ENCODE results near the gene GNB1.

The GNB1 gene

DNA sequence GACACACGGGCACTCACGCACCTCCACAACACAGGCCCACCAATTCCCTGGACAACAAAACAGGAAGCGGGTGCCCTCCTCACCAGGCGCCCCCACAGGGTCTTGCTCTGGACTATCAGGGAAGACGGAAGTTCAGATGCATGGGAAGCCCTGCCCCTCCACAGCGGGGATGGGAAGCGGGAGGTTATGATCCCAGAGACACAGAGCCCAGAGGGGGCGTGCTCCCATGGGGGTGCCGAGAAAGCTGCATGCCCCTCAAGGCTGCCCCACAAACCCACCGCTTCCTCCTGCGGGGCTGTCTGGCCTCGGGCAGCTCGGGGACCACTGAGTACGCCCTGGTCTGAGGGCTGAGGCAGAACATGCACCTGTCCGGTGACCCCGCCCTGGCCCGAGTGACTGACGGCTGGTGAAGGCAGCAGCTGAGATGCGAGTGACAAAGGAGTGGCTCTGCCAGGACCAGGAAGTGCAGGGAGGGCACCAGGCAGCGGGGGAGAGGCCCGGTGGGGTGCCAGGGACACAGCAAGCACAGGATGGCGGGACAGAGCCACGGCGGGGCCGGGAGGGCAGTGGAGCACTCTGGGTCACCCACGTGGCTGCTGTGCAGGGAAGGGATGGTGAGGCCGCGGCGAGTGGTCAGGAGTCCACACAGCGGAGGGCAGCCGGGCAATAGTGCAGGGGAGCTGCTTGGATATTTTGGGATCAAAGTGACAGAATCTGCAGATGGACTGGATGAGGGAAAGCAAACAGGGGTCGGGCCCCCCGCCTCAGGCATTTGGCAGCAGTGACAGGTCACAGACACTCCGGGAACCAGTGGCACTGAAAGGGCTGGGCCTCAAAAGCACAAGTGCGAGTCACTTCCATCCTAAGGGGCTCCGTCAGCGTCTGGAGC lies 131.2 kb downstream of the GNB1 start:
- Histone ChIP-seq H4K20me1 (ENCODE audit: insufficient read depth, low read length) (no peaks in the 10 kb centered on the region), H3K9me2 (ENCODE audit: low read depth, low read length) (no peaks in the 10 kb centered on the region), H3K4me2 (ENCODE audit: low read length) (no peak overlapping the region), H2AFZ (ENCODE audit: low read length) (no peak overlapping the region), H3F3A (ENCODE audit: insufficient read depth, low read length) (no peaks in the 10 kb centered on the region), H3K9me3 (ENCODE audit: low read length) (no peaks in the 10 kb centered on the region), H3K36me3 (ENCODE audit: insufficient read depth, low read length) (peaks cover 98% of the 10 kb centered on the region), H3K27me3 (ENCODE audit: insufficient read depth, low read length) (no peaks in the 10 kb centered on the region), H3K9ac (ENCODE audit: low read length) (no peak overlapping the region), H3K27ac (ENCODE audit: low read depth, low read length, poor library complexity, severe bottlenecking) (no peak overlapping the region), H3K79me2 (ENCODE audit: insufficient read depth, low read length) (peaks cover 5% of the 10 kb centered on the region), H3K4me1 (ENCODE audit: insufficient read depth, low read length, severe bottlenecking) (peaks cover 4% of the 10 kb centered on the region), H3K4me3 (ENCODE audit: low read depth, low read length, poor library complexity, severe bottlenecking) (no peak overlapping the region)
- TF ChIP-seq EZH2 (IDR thresholded peaks at IDR 0.05; ENCODE audit: borderline replicate concordance, low read length), result no peak
- TF ChIP-seq, protein P1, sequence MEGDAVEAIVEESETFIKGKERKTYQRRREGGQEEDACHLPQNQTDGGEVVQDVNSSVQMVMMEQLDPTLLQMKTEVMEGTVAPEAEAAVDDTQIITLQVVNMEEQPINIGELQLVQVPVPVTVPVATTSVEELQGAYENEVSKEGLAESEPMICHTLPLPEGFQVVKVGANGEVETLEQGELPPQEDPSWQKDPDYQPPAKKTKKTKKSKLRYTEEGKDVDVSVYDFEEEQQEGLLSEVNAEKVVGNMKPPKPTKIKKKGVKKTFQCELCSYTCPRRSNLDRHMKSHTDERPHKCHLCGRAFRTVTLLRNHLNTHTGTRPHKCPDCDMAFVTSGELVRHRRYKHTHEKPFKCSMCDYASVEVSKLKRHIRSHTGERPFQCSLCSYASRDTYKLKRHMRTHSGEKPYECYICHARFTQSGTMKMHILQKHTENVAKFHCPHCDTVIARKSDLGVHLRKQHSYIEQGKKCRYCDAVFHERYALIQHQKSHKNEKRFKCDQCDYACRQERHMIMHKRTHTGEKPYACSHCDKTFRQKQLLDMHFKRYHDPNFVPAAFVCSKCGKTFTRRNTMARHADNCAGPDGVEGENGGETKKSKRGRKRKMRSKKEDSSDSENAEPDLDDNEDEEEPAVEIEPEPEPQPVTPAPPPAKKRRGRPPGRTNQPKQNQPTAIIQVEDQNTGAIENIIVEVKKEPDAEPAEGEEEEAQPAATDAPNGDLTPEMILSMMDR (IDR thresholded peaks at IDR 0.05; ENCODE audit: low read length), result no peak

DNA sequence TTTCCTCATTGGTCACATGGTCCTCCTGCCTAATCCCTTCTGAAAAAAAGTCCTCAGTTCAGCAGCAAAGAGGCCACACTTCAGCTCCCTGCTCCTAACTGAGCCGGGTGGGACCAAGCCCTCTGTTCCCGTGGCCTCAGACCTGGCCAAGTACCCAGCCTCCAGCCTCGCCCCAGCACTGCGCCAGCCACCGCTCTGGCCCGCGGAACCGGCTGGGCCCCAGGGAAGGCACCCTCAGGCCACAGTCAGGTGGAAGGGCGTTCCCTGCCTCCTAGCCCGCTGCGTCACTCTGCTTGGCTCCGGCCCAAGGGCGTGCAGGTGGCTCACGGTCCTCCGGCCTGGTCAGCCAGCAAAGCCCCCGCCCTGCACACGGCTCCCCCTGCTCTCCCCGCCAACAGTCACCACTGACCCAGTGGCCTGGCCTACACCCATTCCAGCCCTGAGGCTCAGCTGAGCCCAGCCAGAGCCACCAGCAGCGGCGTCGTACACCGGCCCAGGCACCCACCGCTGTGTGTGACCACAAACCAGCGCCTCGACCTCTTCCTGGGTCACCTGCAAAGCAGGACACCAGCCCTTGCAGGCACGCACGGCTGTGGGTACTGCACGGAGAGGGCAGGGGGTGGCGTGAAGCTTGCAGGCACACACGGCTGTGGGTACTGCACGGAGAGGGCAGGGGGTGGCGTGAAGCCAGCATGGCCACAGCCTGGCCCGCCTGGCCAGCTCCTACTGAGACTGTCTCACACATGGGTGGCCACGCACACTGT lies 132.0 kb downstream of the GNB1 start:
- H3K4me2 ChIP-seq (ENCODE audit: low read length), result no peak overlapping the region
- no peak overlapping the region for H3K9ac ChIP-seq (ENCODE audit: low read length)
- no peak overlapping the region for H3K4me3 ChIP-seq (ENCODE audit: low read depth, low read length, poor library complexity, severe bottlenecking)
- no peaks in the 10 kb centered on the region for H3K9me2 ChIP-seq (ENCODE audit: low read depth, low read length)
- H3K36me3 ChIP-seq (ENCODE audit: insufficient read depth, low read length), result peaks cover 98% of the 10 kb centered on the region
- no peak overlapping the region for H3K27ac ChIP-seq (ENCODE audit: low read depth, low read length, poor library complexity, severe bottlenecking)
- H3K27me3 ChIP-seq (ENCODE audit: insufficient read depth, low read length), result no peaks in the 10 kb centered on the region
- H2AFZ ChIP-seq (ENCODE audit: low read length), result no peak overlapping the region
- no peak for TF ChIP-seq EZH2 (IDR thresholded peaks at IDR 0.05; ENCODE audit: borderline replicate concordance, low read length)
- TF ChIP-seq, protein P1 (IDR thresholded peaks at IDR 0.05; ENCODE audit: low read length), result no peak
- peaks cover 4% of the 10 kb centered on the region for H3K79me2 ChIP-seq (ENCODE audit: insufficient read depth, low read length)
- no peaks in the 10 kb centered on the region for H3K9me3 ChIP-seq (ENCODE audit: low read length)
- peaks cover 4% of the 10 kb centered on the region for H3K4me1 ChIP-seq (ENCODE audit: insufficient read depth, low read length, severe bottlenecking)
- H4K20me1 ChIP-seq (ENCODE audit: insufficient read depth, low read length), result no peaks in the 10 kb centered on the region
- no peaks in the 10 kb centered on the region for H3F3A ChIP-seq (ENCODE audit: insufficient read depth, low read length)

DNA sequence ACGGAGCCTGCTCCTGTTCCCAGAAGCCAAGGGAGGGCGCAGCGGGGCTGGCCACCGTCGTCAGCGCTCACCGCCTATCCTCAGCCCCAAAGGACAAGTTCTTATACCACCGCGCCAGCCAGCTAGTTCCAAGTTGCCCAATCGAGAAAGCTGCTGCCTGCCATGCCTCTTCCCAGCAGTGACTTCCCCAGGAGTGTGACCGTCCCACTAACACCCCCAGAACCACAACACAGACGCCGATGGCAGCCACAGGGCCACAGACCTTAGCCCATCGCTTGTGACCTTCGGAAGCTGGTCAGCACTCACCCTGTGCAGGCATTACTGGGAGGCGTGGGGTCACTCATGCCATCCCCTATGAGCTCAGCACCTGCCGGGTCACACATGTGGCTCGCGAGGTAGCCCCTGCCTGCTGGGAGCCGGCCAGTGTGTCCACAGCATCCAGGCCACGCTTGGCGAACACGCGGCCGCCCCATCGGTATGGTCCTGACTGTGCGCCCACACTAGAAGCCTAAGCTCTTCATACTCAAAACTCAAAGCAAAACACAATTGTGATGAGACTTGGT lies 132.7 kb downstream of the GNB1 start:
- Histone ChIP-seq H3K9ac (ENCODE audit: low read length) (no peak overlapping the region), H3K9me3 (ENCODE audit: low read length) (no peaks in the 10 kb centered on the region), H3K36me3 (ENCODE audit: insufficient read depth, low read length) (peaks cover 99% of the 10 kb centered on the region), H2AFZ (ENCODE audit: low read length) (no peak overlapping the region), H3K4me1 (ENCODE audit: insufficient read depth, low read length, severe bottlenecking) (peaks cover 4% of the 10 kb centered on the region), H3K4me2 (ENCODE audit: low read length) (no peak overlapping the region), H3K27me3 (ENCODE audit: insufficient read depth, low read length) (no peaks in the 10 kb centered on the region), H3K27ac (ENCODE audit: low read depth, low read length, poor library complexity, severe bottlenecking) (no peak overlapping the region), H3F3A (ENCODE audit: insufficient read depth, low read length) (no peaks in the 10 kb centered on the region), H3K4me3 (ENCODE audit: low read depth, low read length, poor library complexity, severe bottlenecking) (no peak overlapping the region), H4K20me1 (ENCODE audit: insufficient read depth, low read length) (no peaks in the 10 kb centered on the region), H3K9me2 (ENCODE audit: low read depth, low read length) (no peaks in the 10 kb centered on the region), H3K79me2 (ENCODE audit: insufficient read depth, low read length) (no peaks in the 10 kb centered on the region; the same call in 1 of the 2 replicates)
- TF ChIP-seq, protein P1 (IDR thresholded peaks at IDR 0.05; ENCODE audit: low read length), result no peak
- TF ChIP-seq EZH2 (IDR thresholded peaks at IDR 0.05; ENCODE audit: borderline replicate concordance, low read length), result no peak
